GM18519 (cell line): ENCODE data around the gene ESR1.

Experiments used
- ATAC-seq: cut with Tn5 transposase; IDR thresholded peaks from one replicate; pipeline ENCODE4 v1.9.1; 2021; ENCODE audit warnings: mild to moderate bottlenecking, moderate library complexity; ENCODE audit not compliant: unreplicated experiment, low FRiP score

The ESR1 gene

GRCh38 chr6:151807513-151808370 is at the start of gene ESR1:
TSS of gene ESR1 (plus strand) at chr6:151807682. CDS start at chr6:151807913, 231 bp downstream.
- ATAC-seq: peak; percentile 36

DNA sequence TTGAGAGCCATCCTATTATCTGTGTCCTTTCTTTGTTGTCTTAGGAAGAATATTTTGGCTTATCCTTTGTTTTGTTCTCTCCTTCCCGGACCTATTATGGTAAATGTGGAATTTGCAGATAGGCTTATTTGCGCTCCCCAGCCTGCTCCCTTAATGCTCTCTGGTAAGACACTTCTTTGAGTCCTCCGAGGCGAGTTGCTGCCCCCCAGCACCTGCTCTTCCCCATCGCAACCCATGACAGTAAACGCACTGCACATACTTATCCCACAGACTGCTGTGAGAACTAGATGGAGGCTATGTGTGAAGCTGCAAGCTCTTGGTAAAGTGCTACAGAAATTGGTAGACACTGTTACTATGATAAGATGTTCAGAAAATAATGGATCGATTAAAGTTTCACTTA is 47.0 kb upstream of the ESR1 start:
- no peak for ATAC-seq

DNA sequence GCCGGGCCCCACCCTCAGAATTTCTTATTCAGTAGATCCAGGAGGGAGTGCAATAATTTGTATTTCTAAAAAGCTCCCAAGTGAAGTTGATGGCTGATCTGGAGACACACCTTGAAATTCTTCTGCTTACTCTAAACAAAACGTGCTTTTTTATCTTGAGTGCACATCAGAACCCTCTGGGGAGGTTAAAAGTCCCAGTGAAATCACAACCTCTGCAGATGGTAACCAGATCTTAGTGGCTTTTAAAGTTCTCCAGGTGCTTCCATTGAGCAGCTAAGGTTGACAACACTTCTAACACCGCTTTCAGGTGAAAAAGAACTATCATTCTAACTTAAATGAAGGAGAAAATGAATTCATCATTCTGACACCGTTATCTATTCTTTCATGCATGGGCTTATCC is 45.6 kb upstream of the ESR1 start:
- no peak for ATAC-seq

GRCh38 chr6:151762817-151763216 is 44.7 kb upstream of the ESR1 start:
- ATAC-seq: no peak

DNA sequence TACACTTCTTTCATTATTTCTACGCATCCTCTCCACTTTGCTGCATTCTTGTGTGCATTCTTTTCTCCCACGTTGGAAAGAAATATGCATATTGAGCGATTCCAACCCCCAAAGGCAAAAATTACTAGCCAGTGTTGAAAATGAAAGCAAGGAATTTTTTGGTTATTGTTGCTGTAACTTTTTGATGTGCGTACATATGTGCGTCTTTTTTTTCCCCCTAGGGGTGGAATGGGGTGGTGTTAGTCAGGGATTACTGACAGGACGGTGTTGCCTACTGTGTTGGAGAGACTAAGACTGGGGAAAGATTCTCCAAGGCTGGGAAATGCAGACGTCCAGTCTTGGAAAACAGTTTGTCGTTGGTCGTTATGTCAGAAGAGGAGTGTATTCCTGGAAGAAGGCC is 44.2 kb upstream of the ESR1 start:
- no peak for ATAC-seq

- peak; percentile 50 for ATAC-seq
These were observed 43.4 kb upstream of the ESR1 start for GRCh38 chr6:151763938-151764680.

DNA sequence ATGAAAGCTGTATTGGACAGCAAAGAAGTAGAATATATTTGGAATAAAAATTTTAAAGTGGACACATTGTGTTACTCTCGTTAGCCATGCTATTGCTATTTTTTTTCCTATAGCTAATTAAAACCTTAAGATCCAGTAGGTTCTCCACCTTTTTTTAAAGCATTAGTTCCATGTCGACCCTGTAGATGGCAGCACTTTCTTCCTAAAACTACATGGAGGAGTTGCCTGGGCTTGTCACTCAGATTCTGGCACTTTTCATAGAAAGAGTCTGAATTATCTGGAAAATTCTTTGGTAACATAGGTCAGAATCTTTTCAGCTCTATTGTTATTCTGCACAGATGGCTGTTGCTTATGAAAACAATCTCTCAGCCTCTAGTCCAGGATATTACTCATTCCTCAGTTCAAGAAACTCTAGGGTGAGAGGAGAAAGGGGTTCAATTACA is 42.0 kb upstream of the ESR1 start:
- peak; percentile 77 for ATAC-seq

- ATAC-seq: no peak
These were observed 35.0 kb upstream of the ESR1 start for GRCh38 chr6:151772446-151772845.

DNA sequence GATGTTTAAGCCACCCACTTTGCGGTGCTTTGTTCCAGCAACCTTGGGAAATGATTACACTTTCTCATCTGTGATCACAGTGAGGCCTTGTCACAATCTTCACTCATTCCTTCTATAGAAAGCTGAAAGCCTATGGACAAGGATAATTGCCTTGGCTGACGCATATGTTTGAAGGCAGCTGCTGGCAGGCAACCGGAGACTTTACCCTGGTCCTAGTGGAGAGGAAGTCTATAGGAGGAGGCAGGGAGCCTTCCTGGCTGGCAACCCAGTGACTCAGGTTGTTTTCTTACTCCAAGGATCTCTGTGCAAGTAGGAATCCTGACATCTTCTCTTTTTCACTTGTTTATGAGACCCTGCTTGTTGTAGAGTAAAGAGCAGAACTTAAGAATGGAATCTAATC is 34.1 kb upstream of the ESR1 start:
- ATAC-seq: no peak

GRCh38 chr6:151782560-151782959 is 24.9 kb upstream of the ESR1 start:
- ATAC-seq: no peak

GRCh38 chr6:151783692-151784091 is 23.8 kb upstream of the ESR1 start:
- ATAC-seq: no peak

DNA sequence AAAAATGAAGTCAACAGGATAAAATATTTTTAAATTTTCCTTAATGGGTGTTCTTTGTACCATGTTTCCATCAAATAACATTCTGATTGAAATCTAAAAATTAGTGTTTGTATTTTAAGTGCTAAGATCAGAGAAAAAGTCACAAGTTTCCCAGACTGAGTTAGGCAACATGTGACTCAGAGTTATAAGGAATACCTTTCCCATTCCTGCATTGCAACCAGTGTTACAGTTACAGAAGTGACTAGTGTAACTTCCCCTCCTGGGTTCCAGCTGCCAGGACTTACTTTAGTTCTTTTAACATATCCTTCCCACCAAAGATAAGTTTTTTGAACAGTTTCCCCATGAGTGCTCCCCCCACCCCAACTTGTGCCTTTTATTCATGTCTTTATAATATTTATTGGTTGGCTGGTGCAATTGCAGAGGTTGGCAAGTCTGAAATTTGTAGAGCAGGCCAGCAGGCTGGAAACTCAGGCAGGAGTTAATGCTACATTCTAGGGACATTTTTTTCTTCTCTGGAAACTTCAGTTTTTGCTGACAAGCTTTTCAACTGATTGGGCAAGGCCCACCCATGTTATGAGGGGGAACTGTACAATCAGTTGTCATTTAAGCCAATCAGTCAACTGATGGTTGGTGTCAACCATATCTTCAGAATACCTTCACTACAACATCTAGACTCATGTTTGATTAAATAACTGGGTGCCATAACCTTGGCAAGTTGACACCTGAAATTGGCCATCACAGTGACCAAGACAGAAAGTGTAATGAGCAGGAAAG is 22.9 kb upstream of the ESR1 start:
- ATAC-seq: no peak

- no peak for ATAC-seq
These were observed 10.5 kb upstream of the ESR1 start for GRCh38 chr6:151796842-151797530.

GRCh38 chr6:151803743-151804142 is 3.7 kb upstream of the ESR1 start:
- ATAC-seq: no peak

GRCh38 chr6:151804585-151805285 is 2.7 kb upstream of the ESR1 start:
- no peak for ATAC-seq

GRCh38 chr6:151805286-151805840 is 2.1 kb upstream of the ESR1 start:
- ATAC-seq: no peak

DNA sequence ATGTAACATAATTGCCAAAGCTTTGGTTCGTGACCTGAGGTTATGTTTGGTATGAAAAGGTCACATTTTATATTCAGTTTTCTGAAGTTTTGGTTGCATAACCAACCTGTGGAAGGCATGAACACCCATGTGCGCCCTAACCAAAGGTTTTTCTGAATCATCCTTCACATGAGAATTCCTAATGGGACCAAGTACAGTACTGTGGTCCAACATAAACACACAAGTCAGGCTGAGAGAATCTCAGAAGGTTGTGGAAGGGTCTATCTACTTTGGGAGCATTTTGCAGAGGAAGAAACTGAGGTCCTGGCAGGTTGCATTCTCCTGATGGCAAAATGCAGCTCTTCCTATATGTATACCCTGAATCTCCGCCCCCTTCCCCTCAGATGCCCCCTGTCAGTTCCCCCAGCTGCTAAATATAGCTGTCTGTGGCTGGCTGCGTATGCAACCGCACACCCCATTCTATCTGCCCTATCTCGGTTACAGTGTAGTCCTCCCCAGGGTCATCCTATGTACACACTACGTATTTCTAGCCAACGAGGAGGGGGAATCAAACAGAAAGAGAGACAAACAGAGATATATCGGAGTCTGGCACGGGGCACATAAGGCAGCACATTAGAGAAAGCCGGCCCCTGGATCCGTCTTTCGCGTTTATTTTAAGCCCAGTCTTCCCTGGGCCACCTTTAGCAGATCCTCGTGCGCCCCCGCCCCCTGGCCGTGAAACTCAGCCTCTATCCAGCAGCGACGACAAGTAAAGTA is 547 bp upstream of the ESR1 start:
- no peak for ATAC-seq

DNA sequence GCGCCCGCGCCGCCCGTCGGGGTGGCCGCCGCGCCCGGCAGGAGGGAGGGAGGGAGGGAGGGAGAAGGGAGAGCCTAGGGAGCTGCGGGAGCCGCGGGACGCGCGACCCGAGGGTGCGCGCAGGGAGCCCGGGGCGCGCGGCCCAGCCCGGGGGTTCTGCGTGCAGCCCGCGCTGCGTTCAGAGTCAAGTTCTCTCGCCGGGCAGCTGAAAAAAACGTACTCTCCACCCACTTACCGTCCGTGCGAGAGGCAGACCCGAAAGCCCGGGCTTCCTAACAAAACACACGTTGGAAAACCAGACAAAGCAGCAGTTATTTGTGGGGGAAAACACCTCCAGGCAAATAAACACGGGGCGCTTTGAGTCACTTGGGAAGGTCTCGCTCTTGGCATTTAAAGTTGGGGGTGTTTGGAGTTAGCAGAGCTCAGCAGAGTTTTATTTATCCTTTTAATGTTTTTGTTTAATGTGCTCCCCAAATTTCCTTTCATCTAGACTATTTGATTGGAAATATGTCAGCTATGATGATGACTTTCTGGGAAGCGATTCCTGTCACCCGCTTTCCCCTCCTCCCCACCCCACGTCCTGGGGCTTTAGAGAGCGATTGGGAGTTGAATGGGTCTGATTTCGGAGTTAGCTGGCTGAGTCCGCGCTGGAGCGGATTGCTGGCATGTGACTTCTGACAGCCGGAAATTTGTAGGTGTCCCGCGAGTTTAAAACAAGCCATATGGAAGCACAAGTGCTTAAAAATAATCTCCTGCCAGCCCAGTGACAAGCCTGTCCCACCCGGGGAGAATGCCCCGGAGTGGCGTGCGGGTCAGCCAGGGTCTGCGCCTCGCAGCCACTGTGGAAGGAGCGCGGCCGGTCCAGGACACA is 1.1 kb downstream of the ESR1 start:
- peak; percentile 21 for ATAC-seq
